ENCODE data around the gene HSD3B2. TPM values are rescaled to one million over a fixed set of nuclear protein-coding genes. Genes with fewer than 3 reads are reported as not detected.
A peak's percentile ranks its signal among the peaks of the same experiment; 100 is the strongest.

HSD3B2 gene
- polyA plus RNA-seq, 1 donor = 0.72 TPM

DNA sequence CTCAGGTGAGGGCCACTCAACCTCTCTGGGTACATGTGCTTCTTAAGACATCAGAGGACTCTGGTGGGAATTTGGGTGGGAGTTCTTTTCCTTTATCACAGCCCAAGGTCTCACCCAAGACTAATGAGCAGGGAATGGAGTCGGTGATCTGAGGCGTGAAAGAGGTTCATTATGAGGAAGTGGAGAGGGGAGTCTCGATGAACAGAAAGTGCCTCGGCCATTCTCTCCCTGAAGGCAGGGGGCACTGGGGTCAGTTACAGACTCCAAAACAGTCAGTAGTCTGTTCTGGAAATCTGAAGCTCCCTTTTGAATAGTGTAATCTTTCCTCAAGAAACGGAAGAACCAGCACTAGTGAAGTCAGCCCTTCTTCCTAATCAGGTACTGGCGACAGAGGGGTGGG lies 36.2 kb downstream of the HSD3B2 start:
- DNase-seq = no peak
- Histone ChIP-seq H3K27ac (ENCODE audit: low read length) (no peak overlapping the region), H3K9me3 (ENCODE audit: control insufficient read depth, low read depth, low read length) (no peaks in the 10 kb centered on the region), H3K36me3 (ENCODE audit: control insufficient read depth, insufficient read depth, low read length) (no peaks in the 10 kb centered on the region), H3K4me3 (ENCODE audit: low read length) (no peak overlapping the region), H3K27me3 (ENCODE audit: control insufficient read depth, insufficient read depth, low read length) (no peaks in the 10 kb centered on the region), H3K4me1 (ENCODE audit: control insufficient read depth, insufficient read depth, low read length) (peaks cover 35% of the 10 kb centered on the region)
- no CpG with 5 or more reads among the region's 6 CpGs for WGBS (ENCODE audit: insufficient coverage, low lambda C conversion rate)

- DNase-seq = peak; percentile 60 to 82
- WGBS (ENCODE audit: insufficient coverage, low lambda C conversion rate) = 20% methylated on average over 1 of the region's 2 CpGs
- no peak overlapping the region for H3K4me3 ChIP-seq (ENCODE audit: low read length)
- H3K36me3 ChIP-seq (ENCODE audit: control insufficient read depth, insufficient read depth, low read length) = no peaks in the 10 kb centered on the region
- no peaks in the 10 kb centered on the region for H3K9me3 ChIP-seq (ENCODE audit: control insufficient read depth, low read depth, low read length)
- peak overlapping the region; percentile 80 for H3K27ac ChIP-seq (ENCODE audit: low read length)
- peaks cover 36% of the 10 kb centered on the region for H3K4me1 ChIP-seq (ENCODE audit: control insufficient read depth, insufficient read depth, low read length)
- no peaks in the 10 kb centered on the region for H3K27me3 ChIP-seq (ENCODE audit: control insufficient read depth, insufficient read depth, low read length)
These were observed 37.1 kb downstream of the HSD3B2 start for GRCh38 chr1:119452091-119452490.

- H3K4me3 ChIP-seq (ENCODE audit: low read length) = no peak overlapping the region
- no peaks in the 10 kb centered on the region for H3K9me3 ChIP-seq (ENCODE audit: control insufficient read depth, low read depth, low read length)
- H3K27ac ChIP-seq (ENCODE audit: low read length) = peak overlapping the region; percentile 80
- H3K4me1 ChIP-seq (ENCODE audit: control insufficient read depth, insufficient read depth, low read length) = peaks cover 34% of the 10 kb centered on the region
- H3K27me3 ChIP-seq (ENCODE audit: control insufficient read depth, insufficient read depth, low read length) = no peaks in the 10 kb centered on the region
- WGBS (ENCODE audit: insufficient coverage, low lambda C conversion rate) = no CpG with 5 or more reads among the region's 3 CpGs
- DNase-seq = no peak
- H3K36me3 ChIP-seq (ENCODE audit: control insufficient read depth, insufficient read depth, low read length) = no peaks in the 10 kb centered on the region
These were observed 38.1 kb downstream of the HSD3B2 start for GRCh38 chr1:119453021-119453420.

DNA sequence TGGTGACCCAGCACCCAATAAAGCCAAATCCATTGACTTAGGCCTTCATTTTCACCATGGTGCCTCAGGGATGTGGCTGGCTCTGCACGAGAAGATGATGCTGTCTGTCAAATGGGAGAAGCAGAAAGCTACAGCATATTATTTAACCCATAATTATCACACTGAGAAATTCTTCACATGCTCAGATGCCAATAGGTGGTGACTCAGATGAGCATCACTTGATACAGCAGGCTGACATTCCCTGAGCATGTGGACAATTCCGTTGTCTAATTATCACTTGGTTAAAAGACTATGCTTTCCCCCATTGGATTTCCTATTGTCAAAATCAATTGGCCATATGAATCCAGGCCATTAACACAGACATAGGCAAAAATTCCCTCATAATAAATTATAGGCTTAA lies 48.0 kb downstream of the HSD3B2 start:
- no peak for DNase-seq
- no peak overlapping the region for H3K27ac ChIP-seq (ENCODE audit: low read length)
- H3K36me3 ChIP-seq (ENCODE audit: control insufficient read depth, insufficient read depth, low read length) = no peaks in the 10 kb centered on the region
- H3K27me3 ChIP-seq (ENCODE audit: control insufficient read depth, insufficient read depth, low read length) = no peaks in the 10 kb centered on the region
- peaks cover 22% of the 10 kb centered on the region for H3K4me1 ChIP-seq (ENCODE audit: control insufficient read depth, insufficient read depth, low read length)
- H3K4me3 ChIP-seq (ENCODE audit: low read length) = no peak overlapping the region
- H3K9me3 ChIP-seq (ENCODE audit: control insufficient read depth, low read depth, low read length) = no peaks in the 10 kb centered on the region
- WGBS (ENCODE audit: insufficient coverage, low lambda C conversion rate) = no CpG with 5 or more reads among the region's 2 CpGs

DNA sequence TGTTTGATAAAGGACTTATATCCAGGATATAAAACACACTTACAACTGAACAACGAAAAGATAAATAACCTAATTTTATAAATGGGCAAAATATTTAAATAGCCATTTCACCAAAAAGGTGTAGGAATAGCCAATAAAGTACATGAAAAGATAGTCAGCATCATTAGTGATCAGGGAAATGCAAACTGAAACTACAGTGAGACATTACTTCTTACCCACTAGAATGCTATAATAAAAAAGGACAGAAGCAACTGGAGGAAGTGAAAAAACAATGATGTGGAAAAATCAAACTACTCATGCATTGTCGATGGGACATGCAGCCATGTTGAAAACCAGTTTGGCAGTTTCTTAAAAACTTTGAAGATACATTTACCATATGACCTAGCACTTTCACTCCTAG lies 48.6 kb downstream of the HSD3B2 start:
- Histone ChIP-seq H3K27me3 (ENCODE audit: control insufficient read depth, insufficient read depth, low read length) (no peaks in the 10 kb centered on the region), H3K36me3 (ENCODE audit: control insufficient read depth, insufficient read depth, low read length) (no peaks in the 10 kb centered on the region), H3K9me3 (ENCODE audit: control insufficient read depth, low read depth, low read length) (no peaks in the 10 kb centered on the region), H3K4me3 (ENCODE audit: low read length) (no peak overlapping the region), H3K4me1 (ENCODE audit: control insufficient read depth, insufficient read depth, low read length) (peaks cover 27% of the 10 kb centered on the region), H3K27ac (ENCODE audit: low read length) (no peak overlapping the region)
- no peak for DNase-seq
- WGBS (ENCODE audit: insufficient coverage, low lambda C conversion rate) = 82% methylated on average over 2 of the region's 2 CpGs

DNA sequence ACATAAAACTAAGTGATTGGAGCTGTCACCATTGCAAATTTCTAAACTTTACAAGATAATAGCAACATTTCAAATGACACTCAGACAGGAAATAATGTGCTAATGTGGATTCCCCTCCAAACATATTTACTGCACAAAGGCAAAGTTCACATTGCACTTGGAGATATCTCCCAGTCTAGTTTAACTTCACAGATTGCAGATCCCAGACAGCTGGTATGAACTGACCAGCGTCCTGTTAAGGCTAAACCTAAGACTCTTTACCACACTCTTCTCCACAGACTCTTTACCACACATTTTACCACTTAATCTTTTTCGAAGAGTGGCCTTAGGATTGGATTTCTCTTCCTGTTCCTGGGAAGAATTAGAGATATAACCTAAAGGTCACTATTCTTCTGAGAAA lies 51.5 kb downstream of the HSD3B2 start:
- H3K4me1 ChIP-seq (ENCODE audit: control insufficient read depth, insufficient read depth, low read length) = peaks cover 36% of the 10 kb centered on the region
- H3K9me3 ChIP-seq (ENCODE audit: control insufficient read depth, low read depth, low read length) = no peaks in the 10 kb centered on the region
- no peaks in the 10 kb centered on the region for H3K27me3 ChIP-seq (ENCODE audit: control insufficient read depth, insufficient read depth, low read length)
- peak overlapping the region; percentile 88 for H3K27ac ChIP-seq (ENCODE audit: low read length)
- no peaks in the 10 kb centered on the region for H3K36me3 ChIP-seq (ENCODE audit: control insufficient read depth, insufficient read depth, low read length)
- DNase-seq = peak; percentile 44 to 77
- H3K4me3 ChIP-seq (ENCODE audit: low read length) = no peak overlapping the region
- WGBS (ENCODE audit: insufficient coverage, low lambda C conversion rate) = 80% methylated on average over 1 of the region's 2 CpGs

DNA sequence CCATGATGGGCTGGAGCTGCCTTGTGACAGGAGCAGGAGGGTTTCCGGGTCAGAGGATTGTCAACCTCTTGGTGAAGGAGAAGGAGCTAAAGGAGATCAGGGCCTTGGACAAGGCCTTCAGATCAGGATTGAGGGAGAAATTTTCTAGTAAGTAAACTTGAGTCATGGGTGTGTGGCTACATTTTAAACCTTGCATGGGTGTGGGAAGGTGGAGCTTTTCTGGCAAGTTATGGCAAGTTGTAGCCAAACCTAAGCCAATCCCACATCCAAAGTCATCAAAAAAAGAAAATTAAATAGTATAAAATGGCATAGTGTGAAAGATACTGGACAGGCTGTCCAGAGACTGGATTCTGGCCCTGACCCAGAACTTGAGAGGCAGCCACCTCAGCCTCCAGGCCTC lies 52.3 kb downstream of the HSD3B2 start:
- no peaks in the 10 kb centered on the region for H3K27me3 ChIP-seq (ENCODE audit: control insufficient read depth, insufficient read depth, low read length)
- H3K27ac ChIP-seq (ENCODE audit: low read length) = peak overlapping the region; percentile 88
- no peaks in the 10 kb centered on the region for H3K36me3 ChIP-seq (ENCODE audit: control insufficient read depth, insufficient read depth, low read length)
- peaks cover 36% of the 10 kb centered on the region for H3K4me1 ChIP-seq (ENCODE audit: control insufficient read depth, insufficient read depth, low read length)
- no peak for DNase-seq
- no CpG with 5 or more reads among the region's 1 CpG for WGBS (ENCODE audit: insufficient coverage, low lambda C conversion rate)
- H3K4me3 ChIP-seq (ENCODE audit: low read length) = no peak overlapping the region
- no peaks in the 10 kb centered on the region for H3K9me3 ChIP-seq (ENCODE audit: control insufficient read depth, low read depth, low read length)

GRCh38 chr1:119467857-119468668 lies 53.1 kb downstream of the HSD3B2 start:
- peak; percentile 55 to 74 for DNase-seq
- peaks cover 41% of the 10 kb centered on the region for H3K4me1 ChIP-seq (ENCODE audit: control insufficient read depth, insufficient read depth, low read length)
- no peak overlapping the region for H3K4me3 ChIP-seq (ENCODE audit: low read length)
- peak overlapping the region; percentile 88 for H3K27ac ChIP-seq (ENCODE audit: low read length)
- H3K9me3 ChIP-seq (ENCODE audit: control insufficient read depth, low read depth, low read length) = no peaks in the 10 kb centered on the region
- H3K27me3 ChIP-seq (ENCODE audit: control insufficient read depth, insufficient read depth, low read length) = no peaks in the 10 kb centered on the region
- H3K36me3 ChIP-seq (ENCODE audit: control insufficient read depth, insufficient read depth, low read length) = no peaks in the 10 kb centered on the region
- 77% methylated on average over 1 of the region's 4 CpGs for WGBS (ENCODE audit: insufficient coverage, low lambda C conversion rate)

DNA sequence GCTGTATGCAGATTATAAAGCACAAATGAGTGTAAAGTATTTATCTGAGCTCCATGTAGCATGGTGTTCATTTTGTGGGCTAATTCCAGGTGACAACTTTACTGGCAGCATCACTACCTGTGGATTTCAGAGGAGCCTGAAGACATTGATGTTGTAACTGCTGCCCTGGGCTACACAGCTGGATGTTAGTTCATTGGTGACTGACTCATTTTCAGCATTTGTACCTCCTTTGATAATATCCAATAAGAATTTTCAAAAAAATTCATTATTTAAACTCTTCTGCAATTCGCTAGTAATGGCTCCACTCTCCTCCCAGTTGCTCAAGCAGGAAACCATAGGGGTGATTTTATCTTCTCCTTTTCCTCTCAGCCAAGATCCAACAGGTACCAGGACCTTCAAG lies 54.8 kb downstream of the HSD3B2 start:
- 100% methylated on average over 1 of the region's 1 CpG for WGBS (ENCODE audit: insufficient coverage, low lambda C conversion rate)
- Histone ChIP-seq H3K4me1 (ENCODE audit: control insufficient read depth, insufficient read depth, low read length) (peaks cover 41% of the 10 kb centered on the region), H3K36me3 (ENCODE audit: control insufficient read depth, insufficient read depth, low read length) (no peaks in the 10 kb centered on the region), H3K4me3 (ENCODE audit: low read length) (no peak overlapping the region), H3K9me3 (ENCODE audit: control insufficient read depth, low read depth, low read length) (no peaks in the 10 kb centered on the region), H3K27me3 (ENCODE audit: control insufficient read depth, insufficient read depth, low read length) (no peaks in the 10 kb centered on the region), H3K27ac (ENCODE audit: low read length) (peak overlapping the region; percentile 73)
- DNase-seq = no peak

GRCh38 chr1:119470377-119470776 lies 55.4 kb downstream of the HSD3B2 start:
- Histone ChIP-seq H3K27me3 (ENCODE audit: control insufficient read depth, insufficient read depth, low read length) (no peaks in the 10 kb centered on the region), H3K9me3 (ENCODE audit: control insufficient read depth, low read depth, low read length) (no peaks in the 10 kb centered on the region), H3K4me1 (ENCODE audit: control insufficient read depth, insufficient read depth, low read length) (peaks cover 41% of the 10 kb centered on the region), H3K27ac (ENCODE audit: low read length) (no peak overlapping the region), H3K36me3 (ENCODE audit: control insufficient read depth, insufficient read depth, low read length) (no peaks in the 10 kb centered on the region), H3K4me3 (ENCODE audit: low read length) (no peak overlapping the region)
- no peak for DNase-seq
- no CpG with 5 or more reads among the region's 3 CpGs for WGBS (ENCODE audit: insufficient coverage, low lambda C conversion rate)

DNA sequence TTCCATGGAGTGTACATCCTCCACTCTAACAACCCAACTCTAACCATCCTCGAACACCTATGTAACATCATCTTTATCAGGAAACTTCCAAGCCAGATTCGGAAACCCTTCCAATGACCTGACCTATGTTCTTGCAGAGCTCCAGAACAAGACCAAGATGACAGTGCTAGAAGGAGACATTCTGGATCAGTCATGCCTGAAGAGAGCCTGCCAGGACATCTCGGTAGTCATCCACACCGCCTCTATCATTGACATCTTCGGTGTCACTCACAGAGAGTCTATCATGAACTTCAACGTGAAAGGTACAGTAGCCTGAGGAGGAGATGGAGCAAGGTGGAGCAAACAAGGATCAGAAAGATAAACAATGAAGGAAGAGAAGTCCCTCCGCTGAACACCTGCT lies 56.0 kb downstream of the HSD3B2 start:
- no peak overlapping the region for H3K27ac ChIP-seq (ENCODE audit: low read length)
- WGBS (ENCODE audit: insufficient coverage, low lambda C conversion rate) = no CpG with 5 or more reads among the region's 7 CpGs
- peaks cover 40% of the 10 kb centered on the region for H3K4me1 ChIP-seq (ENCODE audit: control insufficient read depth, insufficient read depth, low read length)
- no peak for DNase-seq
- no peak overlapping the region for H3K4me3 ChIP-seq (ENCODE audit: low read length)
- no peaks in the 10 kb centered on the region for H3K9me3 ChIP-seq (ENCODE audit: control insufficient read depth, low read depth, low read length)
- H3K27me3 ChIP-seq (ENCODE audit: control insufficient read depth, insufficient read depth, low read length) = no peaks in the 10 kb centered on the region
- H3K36me3 ChIP-seq (ENCODE audit: control insufficient read depth, insufficient read depth, low read length) = no peaks in the 10 kb centered on the region
